ENCODE results near the gene CCDC149.

CCDC149 gene

DNA sequence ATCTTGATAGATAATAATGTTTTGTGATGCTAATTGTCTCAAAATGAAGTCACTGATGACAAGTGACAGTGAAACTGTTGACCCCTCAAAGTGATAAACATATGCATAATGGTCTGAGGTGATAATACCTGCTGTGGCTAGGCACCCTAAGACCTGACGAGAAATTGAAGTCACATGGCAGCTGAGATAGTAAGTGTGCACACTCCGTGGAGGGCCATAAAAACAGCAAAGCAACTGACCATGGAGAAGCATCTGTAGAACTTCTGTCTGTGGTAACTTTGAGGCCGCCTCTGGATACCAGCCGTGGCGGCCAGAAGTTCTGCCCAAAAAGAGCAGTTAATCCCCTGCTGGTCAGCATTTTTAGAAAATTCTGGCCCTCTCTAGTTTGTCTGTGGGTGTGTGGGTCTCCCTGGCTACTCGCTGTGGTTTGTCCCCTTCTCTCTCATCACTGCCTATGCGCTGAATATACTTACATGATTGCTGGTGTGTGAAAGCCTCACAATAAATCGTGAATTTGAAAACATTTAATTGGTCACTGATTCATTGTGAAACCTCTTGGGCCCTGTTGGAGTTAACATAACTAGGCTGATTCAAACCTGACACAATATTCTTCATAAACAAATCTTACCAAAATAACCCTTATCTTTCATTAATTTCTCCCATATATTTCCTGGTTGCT, 50.6 kb downstream of the CCDC149 start:
- no peak overlapping the region for H3K27ac ChIP-seq

DNA sequence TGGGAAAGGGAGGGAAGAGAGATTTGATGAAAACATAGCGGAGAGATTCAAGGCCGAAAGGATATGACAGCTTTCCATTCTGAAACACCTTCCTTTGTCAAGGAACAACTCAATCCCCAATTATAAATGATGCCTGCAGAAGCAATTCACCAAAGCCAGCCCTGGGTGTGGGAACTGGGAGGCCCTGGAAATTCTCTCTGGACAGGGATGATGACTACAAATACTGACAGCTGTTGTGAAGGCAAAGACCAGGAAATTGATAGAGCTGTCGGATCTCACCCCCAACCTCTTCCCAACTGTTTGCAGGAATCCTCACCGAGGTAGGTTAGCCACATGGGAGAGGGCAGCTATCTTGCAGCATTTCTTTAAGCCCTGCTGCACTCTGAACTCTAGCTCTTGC, 54.3 kb downstream of the CCDC149 start:
- Histone ChIP-seq H3K4me3 (no peak overlapping the region), H3K9me3 (peaks cover 0 to 2% (median 0%) of the 10 kb centered on the region in 3 donors), H3K36me3 (peaks cover 1 to 6% (median 3%) of the 10 kb centered on the region in 3 donors), H3K27me3 (no peaks in the 10 kb centered on the region), H3K27ac (peak overlapping the region; percentile 48 to 80), H3K4me1 (peaks cover 0 to 40% (median 21%) of the 10 kb centered on the region in 4 donors)
- no peak for DNase-seq
- intact Hi-C loops (cut with DNase I; ENCODE audit: low total_unique reads), result no loop called here
- TF ChIP-seq, protein P1, sequence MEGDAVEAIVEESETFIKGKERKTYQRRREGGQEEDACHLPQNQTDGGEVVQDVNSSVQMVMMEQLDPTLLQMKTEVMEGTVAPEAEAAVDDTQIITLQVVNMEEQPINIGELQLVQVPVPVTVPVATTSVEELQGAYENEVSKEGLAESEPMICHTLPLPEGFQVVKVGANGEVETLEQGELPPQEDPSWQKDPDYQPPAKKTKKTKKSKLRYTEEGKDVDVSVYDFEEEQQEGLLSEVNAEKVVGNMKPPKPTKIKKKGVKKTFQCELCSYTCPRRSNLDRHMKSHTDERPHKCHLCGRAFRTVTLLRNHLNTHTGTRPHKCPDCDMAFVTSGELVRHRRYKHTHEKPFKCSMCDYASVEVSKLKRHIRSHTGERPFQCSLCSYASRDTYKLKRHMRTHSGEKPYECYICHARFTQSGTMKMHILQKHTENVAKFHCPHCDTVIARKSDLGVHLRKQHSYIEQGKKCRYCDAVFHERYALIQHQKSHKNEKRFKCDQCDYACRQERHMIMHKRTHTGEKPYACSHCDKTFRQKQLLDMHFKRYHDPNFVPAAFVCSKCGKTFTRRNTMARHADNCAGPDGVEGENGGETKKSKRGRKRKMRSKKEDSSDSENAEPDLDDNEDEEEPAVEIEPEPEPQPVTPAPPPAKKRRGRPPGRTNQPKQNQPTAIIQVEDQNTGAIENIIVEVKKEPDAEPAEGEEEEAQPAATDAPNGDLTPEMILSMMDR (IDR thresholded peaks at IDR 0.05), result no peak

More for the DNA sequence above, 50.6 kb downstream of the CCDC149 start:
- peaks cover 0 to 19% (median 13%) of the 10 kb centered on the region in 4 donors for H3K4me1 ChIP-seq
- no peaks in the 10 kb centered on the region for H3K27me3 ChIP-seq
- peaks cover 0 to 16% (median 9%) of the 10 kb centered on the region in 3 donors for H3K9me3 ChIP-seq
- H3K4me3 ChIP-seq, result no peak overlapping the region
- peaks cover 9 to 29% (median 22%) of the 10 kb centered on the region in 3 donors for H3K36me3 ChIP-seq
- intact Hi-C loops (cut with DNase I; ENCODE audit: low total_unique reads), result loop anchor here (5.0 kb wide), 1 partner anchor 390 kb away; no protein-coding TSS in a partner anchor
- no peak for DNase-seq
- TF ChIP-seq, protein P1 (IDR thresholded peaks at IDR 0.05), result no peak

DNA sequence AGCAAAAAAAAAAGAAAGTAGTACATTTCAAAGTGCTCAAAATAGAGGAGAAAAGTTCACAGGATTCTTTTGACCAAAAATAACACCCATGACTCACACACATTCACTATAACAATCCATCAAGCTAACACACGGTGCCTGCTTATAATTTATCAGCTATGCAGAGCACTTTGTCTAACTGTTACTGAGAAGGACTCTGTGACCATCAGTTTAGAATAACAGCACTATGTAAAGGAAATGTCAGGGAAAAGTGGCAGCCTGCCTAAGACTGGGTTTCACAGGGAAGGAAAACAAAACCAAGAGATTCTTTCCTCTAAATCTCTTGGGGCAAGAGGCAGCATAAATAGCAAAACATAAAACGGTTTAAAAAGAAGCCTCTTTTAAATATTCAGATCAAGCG, 54.8 kb downstream of the CCDC149 start:
- intact Hi-C loops (cut with DNase I; ENCODE audit: low total_unique reads), result no loop called here
- peaks cover 0 to under 1% (median 0%) of the 10 kb centered on the region in 3 donors for H3K36me3 ChIP-seq

DNA sequence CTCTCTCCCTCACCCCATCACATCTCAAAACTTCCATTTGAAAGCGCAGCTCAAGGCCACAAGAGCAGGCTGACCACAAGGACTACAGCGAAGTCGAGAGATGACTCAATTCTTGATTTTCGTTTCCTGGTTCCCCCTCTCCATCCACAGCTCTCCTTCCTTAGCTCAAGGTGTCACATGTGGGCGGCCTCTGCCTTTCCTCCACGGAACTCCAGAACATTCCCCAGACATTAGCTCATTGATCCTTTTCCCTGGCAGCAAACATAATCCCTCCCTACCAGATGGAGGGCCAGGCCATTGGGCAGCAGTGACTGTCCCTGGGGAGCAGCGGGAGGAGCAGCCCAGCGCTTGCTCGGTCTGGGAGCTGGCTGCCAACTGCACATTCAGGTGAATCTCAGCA, 56.3 kb downstream of the CCDC149 start:
- Histone ChIP-seq H3K27me3 (no peaks in the 10 kb centered on the region), H3K27ac (peak overlapping the region; percentile 48 to 80), H3K36me3 (no peaks in the 10 kb centered on the region), H3K9me3 (no peaks in the 10 kb centered on the region), H3K4me1 (peaks cover 0 to 60% (median 31%) of the 10 kb centered on the region in 4 donors), H3K4me3 (no peak overlapping the region)
- TF ChIP-seq, protein P1 (IDR thresholded peaks at IDR 0.05), result no peak
- intact Hi-C loops (cut with DNase I; ENCODE audit: low total_unique reads), result no loop called here
- peak; percentile 28 to 79 for DNase-seq

More for the DNA sequence above, 54.8 kb downstream of the CCDC149 start:
- Histone ChIP-seq H3K9me3 (no peaks in the 10 kb centered on the region), H3K4me3 (no peak overlapping the region), H3K27me3 (no peaks in the 10 kb centered on the region), H3K27ac (peak overlapping the region; percentile 48 to 80), H3K4me1 (peaks cover 0 to 46% (median 23%) of the 10 kb centered on the region in 4 donors)
- TF ChIP-seq, protein P1 (IDR thresholded peaks at IDR 0.05), result no peak
- no peak for DNase-seq

DNA sequence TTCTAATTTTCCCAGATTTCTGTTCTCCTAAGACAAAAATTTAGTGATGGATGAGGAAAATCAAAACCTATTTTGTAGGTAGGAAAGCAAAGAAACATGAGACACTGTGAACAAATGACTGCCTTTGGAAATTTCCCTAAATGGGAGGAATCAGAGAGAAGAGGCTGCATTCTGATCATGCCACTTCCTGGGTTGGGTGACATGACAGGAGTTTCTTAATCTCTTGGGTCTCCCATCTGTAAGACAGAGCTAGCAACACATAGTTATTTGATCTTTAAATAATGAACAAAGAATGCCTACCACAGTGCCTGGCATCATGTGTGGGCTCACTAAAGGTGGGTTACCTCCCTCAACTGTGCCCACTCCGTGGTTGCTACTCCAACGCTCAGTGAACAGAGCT, 57.1 kb downstream of the CCDC149 start:
- peak overlapping the region; percentile 48 to 80 for H3K27ac ChIP-seq

More for the DNA sequence above, 57.1 kb downstream of the CCDC149 start:
- TF ChIP-seq, protein P1 (IDR thresholded peaks at IDR 0.05), result no peak
- H3K4me3 ChIP-seq, result no peak overlapping the region
- intact Hi-C loops (cut with DNase I; ENCODE audit: low total_unique reads), result no loop called here
- no peaks in the 10 kb centered on the region for H3K36me3 ChIP-seq
- H3K27me3 ChIP-seq, result no peaks in the 10 kb centered on the region
- H3K9me3 ChIP-seq, result no peaks in the 10 kb centered on the region
- peaks cover 0 to 68% (median 38%) of the 10 kb centered on the region in 4 donors for H3K4me1 ChIP-seq
- no peak for DNase-seq
